GM18507 (cell line): ENCODE data around the gene SLC15A4.

Source experiments
- DNase-seq: peaks from one replicate; pipeline ENCODE4 v3.0.0; 2011; ENCODE audit warnings: low read depth; ENCODE audit not compliant: insufficient read length; ENCODE audit errors: extremely low spot score
- FAIRE-seq: peaks from 2 replicates; lab custom pipeline; 2011; peaks lifted over from hg19 to GRCh38; lab: Jason Lieb, UNC

SLC15A4 gene

DNA sequence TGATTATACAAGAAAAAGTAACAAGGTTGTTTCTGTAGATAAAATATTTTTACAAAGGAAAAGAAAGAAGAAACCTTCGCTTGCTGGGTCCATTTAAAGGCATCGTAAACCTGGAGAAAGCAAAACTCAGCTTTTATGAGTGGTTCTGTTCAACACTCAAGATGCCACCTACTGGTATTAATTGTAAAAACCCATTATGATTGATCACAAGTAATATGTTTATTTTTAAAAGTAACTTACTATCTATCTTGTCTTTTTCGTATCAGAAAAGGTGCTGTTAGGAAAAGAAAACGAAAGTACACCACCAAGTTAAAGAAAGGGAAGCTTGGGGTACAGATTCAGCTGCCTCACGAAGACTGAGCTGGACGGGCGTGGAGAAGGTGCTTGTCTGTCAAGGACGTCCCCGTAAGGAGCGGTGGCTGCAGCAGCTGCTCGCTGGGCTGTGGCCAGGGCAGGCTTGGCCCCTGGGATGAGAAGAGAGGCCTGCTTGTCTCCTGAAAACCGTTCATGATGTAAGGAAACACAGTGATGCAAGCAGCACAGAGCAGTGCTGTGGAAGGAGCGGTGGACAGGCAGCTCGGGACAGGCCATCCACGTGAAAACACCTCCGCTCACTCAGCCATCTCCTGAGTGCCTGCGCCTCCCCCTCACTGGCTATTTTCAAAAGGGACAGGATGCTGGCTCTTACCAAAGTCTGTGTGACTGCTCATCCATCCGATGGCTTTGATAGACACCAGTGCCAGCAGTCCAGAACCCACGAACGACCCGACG is 25.0 kb downstream of the SLC15A4 start:
- DNase-seq (no peak), FAIRE-seq (peak; percentile 56)

DNA sequence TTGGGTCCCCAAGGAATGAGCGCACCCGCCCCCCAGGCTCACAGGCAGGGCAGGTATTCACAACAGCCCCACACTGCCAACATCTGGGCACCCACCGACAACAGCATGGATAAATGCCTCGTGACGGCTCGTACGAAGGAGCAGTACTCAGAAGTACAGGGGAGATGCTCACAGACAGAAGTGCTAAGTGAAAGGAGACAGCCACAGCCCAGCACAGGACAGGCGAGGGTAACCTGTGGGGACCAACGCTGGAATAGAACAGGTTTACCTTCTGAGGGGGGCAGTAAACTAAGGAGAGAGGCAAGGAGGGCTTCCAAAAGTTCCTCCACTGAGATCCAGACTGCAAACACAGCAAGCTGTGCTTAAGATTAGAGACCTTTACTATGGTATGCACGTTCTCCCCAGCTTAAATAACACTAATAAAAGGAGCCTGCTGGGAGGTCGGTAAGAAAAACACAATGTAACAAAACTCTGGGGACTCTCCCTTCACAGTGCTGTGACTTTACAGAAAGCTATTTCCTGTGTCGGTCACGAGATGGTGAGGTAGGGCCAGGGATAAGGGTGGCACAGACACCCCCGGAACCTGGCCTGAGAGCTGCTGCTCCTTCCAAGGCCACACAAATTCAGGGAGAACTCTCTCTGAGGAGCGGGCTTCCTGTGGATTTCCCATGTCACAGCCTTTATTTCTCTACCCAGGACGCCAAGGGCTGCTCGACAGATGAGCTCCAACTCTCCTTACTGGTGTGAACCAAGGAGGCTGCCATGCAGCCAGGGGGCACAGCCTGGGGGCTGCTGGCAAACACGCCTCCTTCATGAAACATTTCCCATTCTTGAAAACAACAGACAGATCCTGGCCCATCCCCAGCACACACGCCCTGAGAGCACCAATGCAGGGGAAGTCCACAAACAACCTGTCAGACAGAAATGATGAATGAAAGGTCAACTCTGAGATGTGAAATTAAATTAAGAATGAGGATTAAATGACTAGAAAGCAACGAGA is 26.3 kb downstream of the SLC15A4 start:
- DNase-seq, result no peak
- peak; percentile 89 for FAIRE-seq

DNA sequence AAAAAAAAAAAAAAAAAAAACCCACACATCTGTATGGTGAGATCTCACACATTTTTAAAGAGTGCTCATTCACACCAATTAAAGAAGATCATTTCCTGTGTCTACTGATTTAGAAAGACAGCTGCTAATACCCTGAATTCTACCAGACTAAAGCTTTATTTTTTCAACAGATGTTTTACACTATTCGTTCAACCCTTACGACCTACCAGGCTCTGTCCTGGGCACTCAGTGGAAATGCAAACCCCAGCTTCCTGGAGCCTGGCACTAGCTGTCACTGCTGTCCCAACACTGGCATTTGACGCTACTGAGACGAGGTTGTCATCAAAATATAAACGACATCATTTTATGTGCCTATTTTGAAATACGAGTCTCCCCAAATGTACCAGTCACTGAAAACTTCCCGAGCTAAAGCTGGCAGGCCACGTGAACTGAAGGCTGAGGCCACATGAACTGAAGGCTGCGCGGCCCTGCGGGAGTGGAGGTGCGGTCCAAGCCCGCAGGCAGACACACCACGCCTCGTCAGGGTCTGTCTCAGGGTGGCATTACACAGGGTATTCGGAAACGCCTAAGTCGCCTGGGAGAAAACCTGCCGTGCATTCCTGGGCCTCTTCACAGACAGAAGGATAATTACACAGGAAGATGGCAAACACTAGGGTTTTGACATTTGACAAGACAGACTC is 27.2 kb downstream of the SLC15A4 start:
- DNase-seq (no peak), FAIRE-seq (peak; percentile 86)

DNA sequence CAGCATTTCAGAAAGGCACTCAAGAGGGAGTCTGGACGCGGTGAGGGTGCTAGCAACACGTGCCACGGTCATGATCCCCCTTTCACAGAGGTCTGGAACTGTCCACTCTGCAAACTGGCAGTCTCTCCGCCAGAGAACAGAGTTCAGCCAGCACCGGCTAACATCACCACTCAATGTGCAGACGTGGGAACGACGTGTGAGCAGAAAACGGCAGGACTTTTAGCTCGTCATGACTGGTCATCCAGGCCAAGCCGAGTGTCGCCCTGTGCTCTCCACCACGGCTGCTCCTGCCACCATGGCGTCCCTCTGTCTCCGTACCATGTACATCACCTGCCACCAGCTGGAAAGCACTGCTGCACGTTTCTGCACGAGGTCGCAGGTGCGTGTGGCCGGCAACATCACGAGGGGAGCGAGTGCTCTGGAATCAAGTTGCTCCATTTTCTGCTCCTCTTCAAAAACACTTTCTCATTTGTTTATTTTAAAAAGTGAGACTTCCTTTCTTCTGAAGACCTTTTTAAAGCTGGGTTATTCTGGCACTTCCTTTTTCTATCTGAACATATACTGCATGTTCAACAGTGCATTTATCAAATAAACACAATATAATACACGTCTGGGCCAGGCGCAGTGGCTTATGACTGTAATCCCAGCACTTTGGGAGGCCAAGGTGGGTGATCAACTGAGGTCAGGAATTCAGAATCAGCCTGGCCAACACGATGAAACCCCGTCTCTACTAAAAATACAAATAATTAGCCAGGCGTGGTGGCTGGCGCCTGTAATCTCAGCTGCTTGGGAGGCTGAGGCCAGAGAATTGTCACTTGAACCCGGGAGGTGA is 28.0 kb downstream of the SLC15A4 start:
- FAIRE-seq (peak; percentile 77), DNase-seq (no peak)

DNA sequence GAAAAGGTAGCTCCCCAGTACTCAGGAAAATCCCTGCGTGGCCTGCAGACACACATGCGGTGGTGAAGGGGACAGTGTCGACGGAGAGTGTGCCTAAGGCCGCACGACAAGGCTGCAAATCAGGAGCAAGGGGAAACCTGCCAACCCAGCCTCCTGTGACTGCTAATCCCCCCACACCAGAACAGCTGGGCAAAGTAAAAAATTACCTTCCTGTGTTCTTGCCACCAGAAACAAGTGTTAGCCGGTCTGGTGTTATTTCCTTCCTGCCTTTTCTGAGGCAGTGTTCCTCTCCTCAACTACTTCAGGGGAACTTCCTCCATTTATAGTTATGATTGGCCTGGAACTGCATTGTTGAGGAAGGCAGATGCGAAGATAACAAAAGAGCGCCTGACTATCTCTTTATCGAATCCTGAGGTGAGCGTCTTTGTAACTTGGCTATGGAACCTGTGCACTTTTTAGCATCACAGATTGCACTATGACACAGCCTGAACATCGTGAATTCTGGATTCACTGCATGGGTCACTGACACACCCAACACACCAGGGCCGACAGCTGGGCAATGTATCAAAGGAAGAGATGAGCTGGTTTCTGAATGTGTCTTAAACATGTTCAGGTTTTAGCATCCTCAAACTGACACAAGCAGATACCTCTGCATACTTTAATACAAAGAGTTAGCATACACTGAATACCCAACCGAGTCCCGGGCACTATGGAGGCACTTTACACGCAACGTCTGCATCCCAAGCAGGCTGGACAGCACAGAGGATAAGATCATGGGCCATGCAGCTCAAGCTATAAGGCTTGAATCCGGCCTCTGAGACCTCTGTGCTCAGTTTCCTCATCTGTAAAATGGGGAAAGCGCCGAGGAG is 28.9 kb downstream of the SLC15A4 start:
- no peak for DNase-seq
- FAIRE-seq, result peak; percentile 84

DNA sequence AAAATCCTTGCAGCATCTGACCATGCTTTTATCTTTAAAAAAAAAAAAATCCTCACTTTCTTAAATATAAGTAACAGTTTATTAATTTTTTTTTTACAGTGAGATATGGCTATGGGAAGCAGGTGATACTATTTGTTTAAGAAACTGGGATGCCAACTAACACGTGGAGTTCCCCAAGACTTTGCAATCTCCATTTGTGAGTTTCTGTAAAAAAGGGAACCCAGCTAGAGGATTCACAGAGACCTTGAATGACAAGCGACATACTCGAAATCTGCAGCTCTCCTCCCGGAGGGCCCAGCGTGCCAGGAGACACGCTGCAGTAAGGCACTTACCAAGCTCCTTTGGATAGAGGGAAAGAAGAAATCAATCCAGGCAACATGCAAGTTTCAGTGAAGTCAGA is 30.1 kb downstream of the SLC15A4 start:
- DNase-seq (no peak), FAIRE-seq (no peak)

DNA sequence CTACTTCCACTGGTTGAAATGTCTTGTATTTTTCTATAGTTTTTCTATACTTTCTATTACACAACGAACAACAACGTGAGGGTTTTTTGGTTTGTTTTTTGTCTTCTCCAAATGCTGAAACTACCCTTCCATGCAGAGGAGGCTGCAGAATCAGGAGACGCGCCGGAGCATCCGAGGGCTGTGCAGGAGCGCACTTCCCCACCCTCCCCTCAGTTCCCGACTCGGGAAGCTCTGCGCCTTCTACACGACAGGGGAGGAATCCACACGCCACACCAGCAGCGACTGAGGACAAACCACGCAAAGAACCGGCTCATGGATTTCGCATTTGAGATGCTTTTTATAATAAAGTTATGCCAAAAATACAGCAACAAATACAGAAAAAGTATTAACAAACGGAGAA is 30.9 kb downstream of the SLC15A4 start:
- FAIRE-seq (no peak), DNase-seq (no peak)

DNA sequence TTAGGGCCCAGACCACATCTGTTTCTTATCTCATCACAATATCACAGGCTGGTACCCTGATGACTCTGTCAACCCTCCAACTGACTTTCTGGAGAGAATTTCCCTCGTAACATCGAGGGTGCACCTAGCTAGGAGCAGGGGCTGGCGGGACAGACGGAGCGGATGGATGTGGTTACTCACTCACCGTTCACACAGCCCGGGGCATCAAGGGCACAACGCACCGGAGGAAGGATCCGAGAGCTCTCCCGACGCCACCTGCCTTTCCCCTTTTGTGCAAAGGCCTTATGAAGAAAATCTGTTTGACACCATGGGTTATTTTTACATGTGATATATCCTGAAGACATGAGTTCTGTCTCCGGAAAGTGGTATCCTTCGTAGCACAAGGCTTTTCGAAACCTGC is 31.4 kb downstream of the SLC15A4 start:
- no peak for FAIRE-seq
- no peak for DNase-seq

DNA sequence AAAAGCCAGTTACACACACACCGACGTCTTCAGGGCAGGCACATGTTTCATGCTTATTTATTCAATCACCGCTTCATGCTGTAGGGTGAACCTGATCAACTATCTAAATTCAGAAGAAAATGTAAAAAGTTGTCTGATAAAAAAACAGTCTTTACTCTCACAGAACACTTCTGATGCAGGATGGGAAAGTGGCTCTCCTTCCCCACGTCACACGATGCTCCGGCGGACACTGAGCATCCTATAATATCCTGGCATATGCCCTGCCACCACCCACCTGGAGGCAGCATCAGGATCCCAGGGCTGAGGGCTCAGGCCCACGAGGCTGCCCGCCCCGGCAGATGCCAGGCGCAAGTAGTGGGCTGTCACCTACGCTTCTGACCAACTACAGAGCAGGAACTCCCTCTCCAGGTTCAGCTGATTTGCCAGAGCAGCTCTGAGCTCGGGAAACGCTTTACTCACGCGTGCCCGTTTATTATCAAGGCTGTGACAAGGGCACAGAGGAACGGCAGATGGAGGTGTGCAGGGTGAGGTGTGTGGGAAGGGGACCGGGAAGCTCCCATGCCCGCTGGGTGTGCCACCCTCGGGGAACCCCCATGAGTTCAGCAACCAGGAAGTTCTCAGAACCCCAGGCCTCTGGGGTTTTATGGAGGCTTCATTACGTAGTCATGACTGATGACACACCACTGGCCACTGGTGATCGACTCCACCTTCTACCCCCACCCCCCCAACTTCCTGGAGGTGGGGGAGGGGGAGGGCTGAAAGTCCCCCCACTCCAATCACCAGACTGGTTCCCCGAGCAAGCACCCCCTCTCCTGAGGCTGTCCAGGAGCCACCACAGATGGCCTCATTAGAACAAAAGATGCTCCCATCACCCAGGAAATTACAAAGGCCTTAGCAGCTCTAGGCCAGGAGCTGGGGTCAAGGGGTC is 32.1 kb downstream of the SLC15A4 start:
- FAIRE-seq (peak; percentile 50), DNase-seq (no peak)

DNA sequence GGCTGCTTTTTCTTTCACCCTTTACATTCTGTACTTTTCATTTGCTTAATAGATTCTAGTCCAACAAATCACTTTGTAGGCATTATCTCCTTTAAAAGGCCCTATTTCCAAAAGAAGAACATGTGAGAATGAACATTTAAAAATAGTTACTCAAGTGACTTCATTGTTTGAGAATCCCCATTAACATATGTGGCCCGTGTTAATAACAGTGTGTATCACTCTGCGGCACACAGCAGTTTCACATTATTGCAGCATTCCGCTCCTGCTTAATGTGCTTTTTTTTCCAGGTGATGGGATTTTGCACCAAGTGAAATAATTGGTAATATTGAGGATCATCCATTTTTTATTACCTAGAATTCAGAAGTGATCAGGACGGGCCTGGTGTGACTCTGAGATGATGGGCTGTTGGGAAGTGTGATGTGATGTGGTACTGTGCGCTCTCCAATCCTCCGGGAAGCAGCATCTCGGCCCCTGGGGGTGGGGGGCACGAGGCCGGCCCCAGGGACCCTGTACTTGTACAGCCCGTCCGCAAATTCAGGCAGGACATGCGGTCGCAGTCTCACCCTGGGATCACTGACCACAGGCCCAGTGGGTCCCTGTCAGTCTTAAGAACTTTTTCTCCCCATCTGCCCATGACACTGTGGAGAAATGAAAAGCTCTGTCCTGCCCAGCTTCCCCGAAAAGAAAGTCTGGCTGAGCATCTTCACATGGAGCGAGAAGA is 32.9 kb downstream of the SLC15A4 start:
- DNase-seq (no peak), FAIRE-seq (no peak)

DNA sequence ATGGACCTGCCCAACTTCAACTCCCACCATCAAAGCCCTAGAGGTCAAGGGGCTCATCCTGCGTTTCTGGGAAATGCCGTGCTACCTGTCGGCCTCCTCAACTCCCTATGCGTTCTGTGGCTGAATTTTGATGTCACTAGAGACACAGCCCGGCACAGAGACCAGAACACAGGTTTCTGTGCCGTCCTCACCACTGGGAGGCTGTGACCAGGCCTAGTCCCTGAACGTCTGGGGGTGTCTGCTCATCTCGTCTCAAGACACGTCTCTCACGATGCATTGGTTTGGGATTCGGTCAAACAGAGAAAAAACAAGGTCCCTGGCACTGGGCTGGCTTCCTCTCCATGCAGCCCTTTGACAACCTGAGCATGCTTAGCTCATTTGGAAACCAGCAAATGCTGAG is 33.5 kb downstream of the SLC15A4 start:
- FAIRE-seq, result no peak

DNA sequence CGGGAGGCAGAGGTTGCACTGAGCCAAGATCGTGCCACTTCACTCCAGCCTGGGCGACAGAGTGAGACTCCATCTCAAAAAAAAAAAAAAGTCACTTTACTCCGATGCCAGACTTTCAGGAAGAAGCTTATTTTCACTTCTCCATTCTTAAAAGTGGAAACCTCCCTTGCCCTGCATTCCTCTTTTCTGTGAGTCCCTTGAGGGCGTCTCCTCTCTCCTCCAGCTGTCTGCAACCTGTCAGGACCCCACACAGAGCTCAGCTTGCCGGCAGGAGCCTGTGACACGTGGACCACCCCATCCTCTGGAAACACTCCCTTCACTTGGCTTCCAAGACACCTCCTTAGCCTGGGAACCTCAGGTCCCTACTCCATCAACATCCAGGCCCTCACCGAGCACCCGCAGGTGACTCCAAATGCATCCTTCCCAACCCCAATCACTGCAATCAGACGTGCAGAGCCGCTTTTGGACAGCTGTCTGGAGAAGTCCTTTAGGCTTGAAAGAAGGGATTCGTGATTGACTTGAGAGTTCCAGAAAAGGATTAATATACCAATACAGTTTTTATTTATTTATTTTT is 34.3 kb downstream of the SLC15A4 start:
- no peak for DNase-seq
- FAIRE-seq, result no peak

More for the DNA sequence above, 33.5 kb downstream of the SLC15A4 start:
- no peak for DNase-seq

DNA sequence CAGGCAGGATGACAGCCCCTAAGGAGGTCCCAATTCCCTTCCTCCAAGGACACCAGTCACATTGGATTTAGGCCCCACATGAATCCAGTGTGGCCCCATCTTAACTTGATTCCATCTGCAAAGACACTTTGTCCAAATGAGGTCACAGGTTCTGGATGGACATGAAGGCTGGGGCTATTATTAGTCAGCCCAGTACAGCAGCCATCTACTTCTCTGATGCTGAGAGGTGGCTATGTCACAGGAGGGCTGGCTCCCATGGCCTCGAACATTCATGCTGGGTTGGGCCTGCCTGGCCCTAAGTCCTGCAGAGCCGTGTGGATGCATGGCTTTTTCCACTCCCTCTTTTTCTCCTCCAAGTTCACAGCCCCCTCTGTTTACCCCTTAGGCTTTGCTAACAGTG is 35.9 kb downstream of the SLC15A4 start:
- FAIRE-seq, result no peak
- DNase-seq, result no peak

DNA sequence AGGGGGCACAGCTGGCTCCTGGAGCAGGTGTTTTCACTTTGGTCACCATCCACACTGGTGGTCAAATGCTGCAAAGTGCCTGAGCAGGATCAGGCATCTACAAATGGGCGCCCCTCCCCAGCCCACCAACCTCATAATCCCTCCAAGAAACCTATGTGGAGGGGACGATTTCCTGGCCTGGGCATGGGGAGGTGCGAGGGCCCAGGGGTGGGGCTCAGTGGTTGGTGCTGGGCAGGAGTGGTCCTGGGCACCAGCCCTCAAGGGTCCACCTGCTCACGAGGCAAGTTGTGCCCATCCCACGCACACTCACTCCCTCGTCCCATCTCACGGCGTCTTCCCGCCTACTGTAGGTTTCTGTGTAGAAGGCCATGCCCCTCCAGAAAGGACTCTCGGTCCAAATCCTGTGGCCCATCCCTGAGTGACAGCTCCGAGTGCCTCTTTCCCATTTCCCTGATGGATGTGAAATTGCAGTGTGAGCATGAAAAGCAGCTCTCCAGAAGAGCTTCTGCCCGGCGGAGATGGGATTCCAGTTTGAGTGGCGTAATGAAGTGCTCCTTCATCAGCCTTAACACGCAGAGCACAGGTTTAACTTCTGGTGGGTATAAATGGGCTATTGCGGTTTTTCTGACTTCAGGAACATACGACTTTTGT is 36.9 kb downstream of the SLC15A4 start:
- DNase-seq (no peak), FAIRE-seq (no peak)

DNA sequence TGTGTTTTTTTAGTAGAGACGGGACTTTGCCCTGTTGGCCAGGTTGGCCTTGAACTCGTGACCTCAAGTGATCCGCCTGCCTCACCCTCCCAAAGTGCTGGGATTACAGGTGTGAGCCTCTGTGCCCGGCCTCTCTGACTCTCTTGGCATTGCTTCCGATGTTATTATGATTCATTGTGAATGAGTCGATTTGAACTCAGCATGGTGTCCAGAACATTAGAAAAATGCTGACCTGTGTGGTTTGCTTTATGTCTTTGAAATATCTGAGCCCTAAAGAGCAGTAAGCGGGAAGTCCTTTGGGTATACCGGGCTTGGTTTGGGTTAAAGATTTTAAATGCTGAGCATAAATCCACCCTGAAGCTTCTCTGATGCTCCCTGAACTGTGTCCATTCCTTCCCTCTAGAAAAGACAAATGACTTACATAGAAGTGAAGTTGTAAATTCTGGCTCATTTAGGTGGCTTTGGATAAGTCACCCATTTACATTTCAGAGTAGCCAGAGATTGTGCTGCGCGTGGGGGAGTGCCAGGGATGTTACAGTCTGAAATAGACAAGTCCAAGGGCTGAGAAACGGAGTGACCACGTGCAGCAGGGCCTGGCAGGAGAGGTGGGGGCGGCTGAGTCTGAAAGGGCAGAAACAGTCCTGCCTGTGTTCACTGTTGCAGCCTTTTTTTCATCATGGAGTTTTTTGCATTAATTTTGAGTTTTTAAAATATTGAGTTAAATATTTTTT is 39.6 kb downstream of the SLC15A4 start:
- FAIRE-seq (peak; percentile 9), DNase-seq (no peak)
